ENCODE measurements around the gene PEX11A. TPM values are rescaled to one million over a fixed set of nuclear protein-coding genes. Genes with fewer than 3 reads are reported as not detected.
"Not testable (repeated sequence)": the region's sequence is repeated elsewhere in the genome, so short reads cannot be mapped to it uniquely, and the experiment has no call there.

Gene PEX11A
- total RNA-seq, 1 donor from 2014 or later: 5.8 TPM

- Histone ChIP-seq H3K27me3 (ENCODE audit: control insufficient read depth, insufficient read depth, low read length) (no peaks in the 10 kb centered on the region), H3K36me3 (ENCODE audit: control insufficient read depth, insufficient read depth, low read length) (no peaks in the 10 kb centered on the region), H3K4me3 (ENCODE audit: low read depth, low read length) (no peak overlapping the region)
- no peak for FAIRE-seq
- peak; percentile 12 for DNase-seq (ENCODE audit: low read depth)
- TF ChIP-seq, protein P1, sequence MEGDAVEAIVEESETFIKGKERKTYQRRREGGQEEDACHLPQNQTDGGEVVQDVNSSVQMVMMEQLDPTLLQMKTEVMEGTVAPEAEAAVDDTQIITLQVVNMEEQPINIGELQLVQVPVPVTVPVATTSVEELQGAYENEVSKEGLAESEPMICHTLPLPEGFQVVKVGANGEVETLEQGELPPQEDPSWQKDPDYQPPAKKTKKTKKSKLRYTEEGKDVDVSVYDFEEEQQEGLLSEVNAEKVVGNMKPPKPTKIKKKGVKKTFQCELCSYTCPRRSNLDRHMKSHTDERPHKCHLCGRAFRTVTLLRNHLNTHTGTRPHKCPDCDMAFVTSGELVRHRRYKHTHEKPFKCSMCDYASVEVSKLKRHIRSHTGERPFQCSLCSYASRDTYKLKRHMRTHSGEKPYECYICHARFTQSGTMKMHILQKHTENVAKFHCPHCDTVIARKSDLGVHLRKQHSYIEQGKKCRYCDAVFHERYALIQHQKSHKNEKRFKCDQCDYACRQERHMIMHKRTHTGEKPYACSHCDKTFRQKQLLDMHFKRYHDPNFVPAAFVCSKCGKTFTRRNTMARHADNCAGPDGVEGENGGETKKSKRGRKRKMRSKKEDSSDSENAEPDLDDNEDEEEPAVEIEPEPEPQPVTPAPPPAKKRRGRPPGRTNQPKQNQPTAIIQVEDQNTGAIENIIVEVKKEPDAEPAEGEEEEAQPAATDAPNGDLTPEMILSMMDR (IDR thresholded peaks at IDR 0.05; ENCODE audit: insufficient read depth, low read length, severe bottlenecking): no peak
Observed at GRCh38 chr15:89704411-89704810, 13.9 kb upstream of the PEX11A start.

DNA sequence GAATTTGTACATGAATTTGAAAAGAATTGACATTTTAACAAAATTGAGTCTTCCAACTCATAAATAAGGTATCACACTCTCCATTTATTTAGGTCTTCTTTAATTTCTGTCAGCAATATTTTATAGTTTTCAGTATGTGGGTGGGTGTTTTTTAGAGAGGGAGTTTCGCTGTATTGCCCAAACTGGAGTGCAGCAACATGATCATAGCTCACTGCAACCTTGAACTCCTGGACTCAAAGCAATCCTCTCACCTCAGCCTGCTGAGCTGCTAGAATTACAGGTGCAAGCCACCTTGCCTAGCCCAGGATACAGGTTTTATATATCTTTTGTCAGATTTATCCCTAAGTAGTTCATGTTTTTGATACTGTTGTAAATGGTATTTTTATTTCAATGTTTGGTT, 4.6 kb upstream of the PEX11A start:
- no peak for FAIRE-seq
- no peaks in the 10 kb centered on the region for H3K27me3 ChIP-seq (ENCODE audit: control insufficient read depth, insufficient read depth, low read length)
- H3K4me3 ChIP-seq (ENCODE audit: low read depth, low read length): no peak overlapping the region
- TF ChIP-seq, protein P1 (IDR thresholded peaks at IDR 0.05; ENCODE audit: insufficient read depth, low read length, severe bottlenecking): no peak
- no peaks in the 10 kb centered on the region for H3K36me3 ChIP-seq (ENCODE audit: control insufficient read depth, insufficient read depth, low read length)
- no peak for DNase-seq (ENCODE audit: low read depth)

GRCh38 chr15:89693696-89694095, 3.1 kb upstream of the PEX11A start:
- Histone ChIP-seq H3K36me3 (ENCODE audit: control insufficient read depth, insufficient read depth, low read length) (no peaks in the 10 kb centered on the region), H3K27me3 (ENCODE audit: control insufficient read depth, insufficient read depth, low read length) (no peaks in the 10 kb centered on the region), H3K4me3 (ENCODE audit: low read depth, low read length) (no peak overlapping the region)
- TF ChIP-seq, protein P1 (IDR thresholded peaks at IDR 0.05; ENCODE audit: insufficient read depth, low read length, severe bottlenecking): no peak
- DNase-seq (ENCODE audit: low read depth) (peak; percentile 4), FAIRE-seq (no peak)

DNA sequence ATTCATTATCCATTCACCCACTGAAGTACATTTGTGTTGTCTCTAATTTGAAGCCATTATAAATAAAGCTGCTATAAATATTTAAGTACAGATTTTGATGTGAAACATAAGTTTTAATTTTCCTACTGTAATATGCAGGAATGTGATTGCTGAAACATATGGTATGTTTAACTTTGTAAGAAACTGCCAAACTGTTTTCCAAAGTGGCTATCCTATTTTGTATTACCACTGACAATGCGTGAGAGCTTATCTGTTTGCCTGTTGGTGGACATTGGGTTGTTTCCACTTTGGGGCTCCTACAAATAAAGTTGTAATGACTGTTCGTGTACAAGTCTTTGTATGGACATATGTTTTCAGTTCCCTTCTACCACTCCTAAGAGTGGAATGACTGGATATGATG, 2.5 kb upstream of the PEX11A start:
- no peaks in the 10 kb centered on the region for H3K27me3 ChIP-seq (ENCODE audit: control insufficient read depth, insufficient read depth, low read length)
- DNase-seq (ENCODE audit: low read depth) (no peak), FAIRE-seq (no peak)
- H3K36me3 ChIP-seq (ENCODE audit: control insufficient read depth, insufficient read depth, low read length): no peaks in the 10 kb centered on the region
- TF ChIP-seq, protein P1 (IDR thresholded peaks at IDR 0.05; ENCODE audit: insufficient read depth, low read length, severe bottlenecking): no peak
- no peak overlapping the region for H3K4me3 ChIP-seq (ENCODE audit: low read depth, low read length)

DNA sequence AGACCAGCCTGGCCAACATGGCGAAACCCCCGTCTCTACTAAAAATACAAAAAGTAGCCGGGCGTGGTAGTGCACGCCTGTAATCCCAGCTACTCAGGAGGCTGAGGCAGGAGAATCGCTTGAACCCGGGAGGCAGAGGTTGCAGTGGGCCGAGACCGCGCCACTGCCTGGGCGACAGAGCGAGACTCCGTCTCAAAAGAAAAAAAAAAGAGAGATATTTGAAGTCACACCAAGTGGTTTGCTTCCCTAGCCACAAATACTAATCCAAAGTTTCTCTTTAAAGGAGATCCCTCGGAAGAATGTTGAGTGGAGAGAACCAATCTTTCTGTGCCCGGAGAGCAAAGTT, 651 bp downstream of the PEX11A start:
- FAIRE-seq; H3K36me3 ChIP-seq (ENCODE audit: control insufficient read depth, insufficient read depth, low read length); DNase-seq (ENCODE audit: low read depth); H3K27me3 ChIP-seq (ENCODE audit: control insufficient read depth, insufficient read depth, low read length): not testable (repeated sequence)
- H3K4me3 ChIP-seq (ENCODE audit: low read depth, low read length): peak overlapping the region; percentile 86

- Histone ChIP-seq H3K27me3 (ENCODE audit: control insufficient read depth, insufficient read depth, low read length) (no peaks in the 10 kb centered on the region), H3K4me3 (ENCODE audit: low read depth, low read length) (no peak overlapping the region), H3K36me3 (ENCODE audit: control insufficient read depth, insufficient read depth, low read length) (peaks cover 2% of the 10 kb centered on the region)
- TF ChIP-seq, protein P1 (IDR thresholded peaks at IDR 0.05; ENCODE audit: insufficient read depth, low read length, severe bottlenecking): no peak
- FAIRE-seq: no peak
- DNase-seq (ENCODE audit: low read depth): no peak
Observed at GRCh38 chr15:89686522-89686921, 4.0 kb downstream of the PEX11A start.

Data from bronchial epithelial cell (primary cell).